Endothelial cell of umbilical vein (primary cell): ENCODE measurements around the gene CDT1. TPM values are rescaled to one million over a fixed set of nuclear protein-coding genes. Genes with fewer than 3 reads are reported as not detected.

ENCODE experiments used
- BruUV-seq: library from RNA; stranded (reverse); fragments of 400-500 nt; replicated peaks from 2 replicates; lab custom pipeline; 2021; lab: Mats Ljungman, UMichigan
- CTCF ChIA-PET: fragments of 300-600, 350-600 bp; sonication (Branson Sonifier 250); formaldehyde crosslinking; loops from one replicate; lab custom pipeline; 2021; ENCODE audit warnings: antibody characterized with exemption, inconsistent platforms; lab: Charles Lee
- POLR2A ChIA-PET: fragments of 300-600, 350-600 bp; sonication (Branson Sonifier 250); formaldehyde crosslinking; loops from one replicate; lab custom pipeline; 2021; ENCODE audit warnings: antibody characterized with exemption, inconsistent platforms; lab: Charles Lee
- DNase-seq: peaks from one replicate; pipeline ENCODE4 v3.0.0-alpha.2; 2011; ENCODE audit warnings: low read depth, low spot score
- FAIRE-seq: peaks from 2 replicates; lab custom pipeline; 2011; peaks lifted over from hg19 to GRCh38; lab: Jason Lieb, UNC
- H2AFZ ChIP-seq: 2 replicates; pipeline ENCODE4 v1.6.0; 2012; ENCODE audit warnings: low read depth, low read length, control low read depth, inconsistent platforms
- H3K27ac ChIP-seq: 2 replicates; pipeline ENCODE4 v1.5.1; 2011; ENCODE audit warnings: low read depth, mild to moderate bottlenecking, control low read depth, low read length, moderate library complexity; ENCODE audit not compliant: insufficient read depth
- H3K27me3 ChIP-seq, 2 experiments: 2 replicates each; pipeline versions ENCODE4 v1.6.0 to v1.6.1; 2011; ENCODE audit warnings: low read length in 2 of 2, mixed read lengths in 1 of 2; ENCODE audit not compliant: control insufficient read depth in 2 of 2, insufficient read depth in 2 of 2
- H3K36me3 ChIP-seq, 2 experiments: 2 replicates in 1 of 2; 3 replicates in 1 of 2; pipeline ENCODE4 v1.5.1; 2011; ENCODE audit warnings: low read length in 2 of 2, mild to moderate bottlenecking in 1 of 2, moderate library complexity in 1 of 2; ENCODE audit not compliant: control insufficient read depth in 2 of 2, insufficient read depth in 2 of 2; ENCODE audit errors: extremely low read depth in 1 of 2
- H3K4me1 ChIP-seq: 3 replicates; pipeline ENCODE4 v1.5.1; 2011; ENCODE audit warnings: mild to moderate bottlenecking, low read length; ENCODE audit not compliant: control insufficient read depth, insufficient read depth; ENCODE audit errors: extremely low read depth
- H3K4me2 ChIP-seq: 2 replicates; pipeline ENCODE4 v1.6.1; 2011; ENCODE audit warnings: low read length, control low read depth, mixed read lengths; ENCODE audit not compliant: insufficient read depth
- H3K4me3 ChIP-seq, 3 experiments: fragments of 200-600 bp in 1 of 3; sonication (generic), shearing (Covaris generic) in 1 of 3; replicated peaks in 1 of 3; 2 replicates each; pipeline ENCODE4 v1.5.1; 2011 to 2016; ENCODE audit warnings: control low read depth in 3 of 3, low read length in 3 of 3, mild to moderate bottlenecking in 2 of 3, inconsistent platforms in 1 of 3, low read depth in 1 of 3, moderate library complexity in 1 of 3; ENCODE audit not compliant: insufficient read depth in 1 of 3
- H3K79me2 ChIP-seq: 2 replicates; pipeline ENCODE4 v1.6.0; 2012; ENCODE audit warnings: low read length, inconsistent platforms; ENCODE audit not compliant: control insufficient read depth, insufficient read depth
- H3K9ac ChIP-seq: replicated peaks from 2 replicates; pipeline ENCODE3; 2011; ENCODE audit warnings: low read length, control low read depth; ENCODE audit not compliant: insufficient read depth; ENCODE audit errors: extremely low read depth
- H3K9me1 ChIP-seq: replicated peaks from 3 replicates; pipeline ENCODE4 v1.6.0; 2011; ENCODE audit warnings: mild to moderate bottlenecking, low read length; ENCODE audit not compliant: control insufficient read depth, insufficient read depth; ENCODE audit errors: extremely low read depth
- H3K9me3 ChIP-seq: replicated peaks from 2 replicates; pipeline ENCODE4 v1.5.1; 2012; ENCODE audit warnings: low read length, inconsistent platforms; ENCODE audit not compliant: control insufficient read depth, insufficient read depth
- H4K20me1 ChIP-seq: replicated peaks from 2 replicates; pipeline ENCODE3; 2011; ENCODE audit warnings: mild to moderate bottlenecking, low read length; ENCODE audit not compliant: control insufficient read depth, insufficient read depth; ENCODE audit errors: extremely low read depth
- CTCF ChIP-seq, 2 donors: IDR thresholded peaks; 1 replicate in 1 of 2; 2 replicates in 1 of 2; pipeline ENCODE4 v1.5.1; 2011; ENCODE audit warnings: low read length in 2 of 2, mild to moderate bottlenecking in 2 of 2, moderate library complexity in 2 of 2, control low read depth in 1 of 2, inconsistent platforms in 1 of 2, low read depth in 1 of 2; ENCODE audit not compliant: insufficient read depth in 1 of 2; ENCODE audit errors: extremely low read depth in 1 of 2
- EZH2 ChIP-seq: IDR thresholded peaks from 2 replicates; pipeline ENCODE4 v1.6.1; 2012; ENCODE audit warnings: borderline replicate concordance, low read depth, mild to moderate bottlenecking, moderate library complexity, low read length, inconsistent platforms; ENCODE audit not compliant: severe bottlenecking
- FOS ChIP-seq: IDR thresholded peaks from 2 replicates; pipeline ENCODE4 v1.6.1; 2011; ENCODE audit warnings: mild to moderate bottlenecking, low read length, moderate library complexity, borderline replicate concordance; ENCODE audit not compliant: insufficient read depth
- GATA2 ChIP-seq: IDR thresholded peaks from 2 replicates; pipeline ENCODE4 v1.7.0; 2011; ENCODE audit warnings: low read depth, mild to moderate bottlenecking, moderate library complexity, mixed read lengths, low read length; ENCODE audit not compliant: insufficient read length, insufficient read depth
- JUN ChIP-seq: IDR thresholded peaks from 2 replicates; pipeline ENCODE4 v1.6.1; 2011; ENCODE audit warnings: borderline replicate concordance, low read depth; ENCODE audit not compliant: insufficient read length, insufficient read depth
- MAX ChIP-seq: IDR thresholded peaks from 2 replicates; pipeline ENCODE4 v1.6.1; 2011; ENCODE audit not compliant: insufficient read depth, insufficient read length
- MYC ChIP-seq: IDR thresholded peaks from one replicate; pipeline ENCODE4 v1.6.1; 2011; ENCODE audit warnings: mild to moderate bottlenecking, low read depth, low read length
- POLR2A ChIP-seq: IDR thresholded peaks from 2 replicates; pipeline ENCODE4 v1.6.1; 2012; ENCODE audit warnings: low read depth, mild to moderate bottlenecking, control low read depth, low read length
- POLR2AphosphoS5 ChIP-seq: IDR thresholded peaks from 2 replicates; pipeline ENCODE4 v1.6.1; 2012; ENCODE audit warnings: low read depth, mild to moderate bottlenecking, control low read depth, low read length, moderate library complexity; ENCODE audit not compliant: insufficient read depth
- dilution Hi-C: fragments of 300-500 bp; cut with MboI; formaldehyde crosslinking; loops from one replicate; pipeline ENCODE4 v1.15.0; 2019; ENCODE audit warnings: low sequenced_read_pairs; ENCODE audit not compliant: extremely low pct_ligation_motif_present
- intact Hi-C: fragments of 100-400 bp; cut with micrococcal nuclease; formaldehyde crosslinking; loops from one replicate; pipeline ENCODE4 v1.10.0; 2022
- polyA plus RNA-seq, 4 experiments: library from polyadenylated mRNA; depleted of rRNA in 3 of 4; stranded (reverse) in 3 of 4; unstranded in 1 of 4; fragments of >200 nt; gene quantifications; 2 replicates each; pipeline versions ENCODE4 v1.2.1 to v1.2.3, GENCODE V29; 2011 to 2012; ENCODE audit warnings: missing spikeins in 1 of 4
- total RNA-seq: library from RNA; stranded (reverse); gene quantifications from 2 replicates; pipeline ENCODE4 v1.2.3, GENCODE V29; 2021

The CDT1 gene
- total and polyA plus RNA-seq, 2 donors (not counting 3 experiments of a cell fraction or from before 2014, with no cell fraction given), result 15.6 to 30.6 TPM

- TF ChIP-seq POLR2AphosphoS5 (no peak), MAX (no peak), FOS (no peak), EZH2 (no peak), POLR2A (no peak), CTCF (IDR thresholded peaks at IDR 0.05; ENCODE audit: extremely low read depth in 1 of 2, insufficient read depth in 1 of 2, low read depth in 1 of 2, low read length in 2 of 2) (no peak), MYC (no peak), GATA2 (no peak), JUN (no peak)
- intact Hi-C loops, result no loop called here
- no TSS peak for BruUV-seq
These were observed 11.6 kb downstream of the CDT1 start for GRCh38 chr16:88815227-88815626.

More at GRCh38 chr16:88815227-88815626, 11.6 kb downstream of the CDT1 start:
- FAIRE-seq (no peak), DNase-seq (no peak)
- no peaks in the 10 kb centered on the region for H3K27me3 ChIP-seq
- no peak overlapping the region for H2AFZ ChIP-seq
- H3K4me1 ChIP-seq, result peaks cover 15% of the 10 kb centered on the region
- no peaks in the 10 kb centered on the region for H4K20me1 ChIP-seq
- no peak overlapping the region for H3K9ac ChIP-seq
- peaks cover 12% of the 10 kb centered on the region for H3K79me2 ChIP-seq
- CTCF ChIA-PET, result interaction anchor here (0.6 to 4.9 kb wide), 5 partner anchors 12 to 401 kb away, joined by 3 to 50 read pairs (median 3); partner anchors contain the start of genes GALNS and TRAPPC2L
- H3K4me3 ChIP-seq, result no peak overlapping the region
- no peaks in the 10 kb centered on the region for H3K9me3 ChIP-seq
- H3K27ac ChIP-seq, result no peak overlapping the region
- H3K4me2 ChIP-seq, result no peak overlapping the region
- no peaks in the 10 kb centered on the region for H3K9me1 ChIP-seq
- H3K36me3 ChIP-seq, result no peaks in the 10 kb centered on the region
- dilution Hi-C loops, result no loop called here
- POLR2A ChIA-PET, result no interaction called here
